ENCODE results near the gene CT47C1.

GRCh38 chrX:119072744-119073143 lies at the start of gene CT47C1:
- TF ChIP-seq CTCF (IDR thresholded peaks at IDR 0.05; ENCODE audit: insufficient read depth, low read depth, low read length) (no peak), EZH2 (IDR thresholded peaks at IDR 0.05; ENCODE audit: insufficient read depth, low read length) (no peak)

All from astrocyte (in vitro differentiated cells and primary cell).